HG03378 (cell line): ENCODE data around the gene SOCS2.
"Not testable (repeated sequence)": the region's sequence is repeated elsewhere in the genome, so short reads cannot be mapped to it uniquely, and the experiment has no call there.

ENCODE experiments used
- ATAC-seq: cut with Tn5 transposase; IDR thresholded peaks from one replicate; pipeline ENCODE4 v1.9.1; 2021; ENCODE audit warnings: mild to moderate bottlenecking, moderate library complexity; ENCODE audit not compliant: unreplicated experiment

Gene SOCS2

GRCh38 chr12:93571925-93572711 lies at the start of gene SOCS2:
Gene SOCS2, plus strand, starts transcription at chr12:93572675. Its CDS starts 223 bp downstream, at chr12:93572898.
- ATAC-seq = no peak

DNA sequence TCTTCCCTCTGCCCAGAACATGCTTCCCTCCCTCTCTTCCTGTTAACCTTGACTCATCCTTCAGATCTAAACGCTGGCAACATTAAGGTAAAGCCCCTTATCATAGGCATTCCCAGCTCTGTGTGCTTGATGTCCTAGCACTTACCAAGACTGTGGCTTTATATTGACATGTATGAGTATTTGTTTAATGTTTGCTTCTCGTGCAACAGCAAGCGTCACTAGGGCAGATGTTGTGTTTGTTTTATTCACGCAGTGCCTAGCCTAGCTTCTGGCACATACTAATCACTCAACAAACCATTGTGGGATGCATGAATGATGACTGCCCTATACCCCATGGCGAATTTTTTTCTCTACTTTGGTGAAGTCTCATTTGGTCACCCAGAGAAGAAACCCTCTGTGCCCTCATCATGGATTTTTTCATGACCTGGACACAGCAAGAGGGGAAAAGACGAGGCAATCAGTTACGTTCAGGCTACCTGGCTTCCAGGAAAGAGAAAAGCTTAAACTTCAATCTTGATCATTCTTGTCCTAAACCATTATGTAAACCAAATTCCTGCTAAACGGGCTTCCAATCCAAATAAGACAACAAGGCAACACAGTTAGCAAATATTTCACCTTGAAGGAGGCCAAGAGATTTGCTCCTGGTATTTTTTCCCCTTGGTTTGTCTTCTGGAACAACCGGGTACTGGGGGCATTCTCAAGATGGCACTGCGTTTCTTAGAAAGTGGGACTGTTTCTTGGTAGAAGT lies 47.9 kb upstream of the SOCS2 start:
- ATAC-seq = no peak

- no peak for ATAC-seq
Measured at GRCh38 chr12:93526786-93527428, 45.6 kb upstream of the SOCS2 start.

DNA sequence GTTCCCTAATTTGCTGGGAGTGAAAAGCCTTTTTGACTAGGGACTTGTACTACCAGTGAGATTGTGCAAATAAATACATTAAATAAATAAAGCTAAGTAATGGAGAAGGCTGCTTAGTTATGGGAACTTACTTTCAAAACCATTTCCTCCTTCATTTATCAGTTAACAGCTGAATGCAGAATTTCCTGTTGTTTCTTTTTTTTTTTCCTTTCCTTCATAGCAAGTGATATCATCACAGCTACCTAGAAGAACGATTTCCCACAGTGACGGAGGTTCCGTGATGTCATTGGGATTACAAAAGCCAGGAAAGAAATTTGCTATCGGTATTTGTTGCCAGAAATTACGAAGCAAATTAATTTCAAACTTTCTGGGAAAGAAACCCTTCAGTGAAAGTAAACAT lies 42.1 kb upstream of the SOCS2 start:
- ATAC-seq = no peak

DNA sequence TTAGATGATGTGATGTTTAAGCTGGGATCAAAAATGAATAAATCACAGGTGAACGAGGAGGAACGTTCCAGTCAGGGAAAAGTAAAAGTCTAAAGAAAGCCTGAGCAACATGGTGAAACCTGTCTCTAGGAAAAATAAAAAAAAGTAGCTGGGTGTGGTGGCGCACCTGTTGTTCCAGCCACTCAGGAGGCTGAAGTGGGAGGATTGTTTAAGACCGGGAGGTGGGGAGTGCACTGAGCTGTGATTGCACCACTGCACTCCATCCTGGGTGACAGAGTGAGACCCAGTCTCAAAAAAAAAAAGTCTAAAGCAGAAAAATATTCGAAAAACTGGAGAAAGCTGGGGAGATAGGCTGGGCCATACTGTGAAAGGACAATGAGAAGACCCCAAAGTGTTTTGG lies 39.2 kb upstream of the SOCS2 start:
- ATAC-seq = no peak

GRCh38 chr12:93536111-93536765 lies 36.2 kb upstream of the SOCS2 start:
- ATAC-seq = peak; percentile 27

DNA sequence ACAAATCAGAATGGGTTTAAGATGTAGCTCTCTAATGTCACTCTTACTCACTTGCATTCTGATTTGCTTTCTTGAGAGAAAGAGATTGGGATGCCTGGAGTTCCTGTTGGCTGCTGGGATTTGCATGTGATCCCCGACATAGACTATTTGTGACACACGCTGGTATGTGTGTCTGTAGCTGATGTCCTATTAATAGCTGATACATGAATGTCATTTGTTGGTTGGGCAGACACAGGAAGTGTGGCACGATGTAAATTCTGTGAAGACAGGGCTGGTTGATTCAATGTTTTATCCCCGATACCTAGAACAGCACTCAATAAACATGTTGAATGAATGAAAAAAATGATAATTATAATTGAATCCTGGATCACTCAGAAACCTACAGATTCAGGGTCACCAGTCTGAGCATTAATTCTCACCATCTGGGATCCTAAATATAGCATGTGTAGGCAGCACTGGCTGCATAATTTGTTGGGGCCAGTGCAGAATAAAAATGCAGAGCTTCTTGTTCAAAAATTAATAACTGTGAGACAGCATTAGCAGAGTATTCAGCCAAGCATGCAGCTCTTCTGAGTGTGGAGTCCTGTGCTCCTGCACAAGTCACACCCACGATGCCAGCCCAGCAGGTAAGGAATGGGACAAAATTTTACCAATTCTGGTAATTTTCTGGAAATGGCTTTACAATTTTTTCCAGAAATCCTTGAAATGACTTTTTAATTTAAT lies 35.5 kb upstream of the SOCS2 start:
- ATAC-seq = peak; percentile 89

DNA sequence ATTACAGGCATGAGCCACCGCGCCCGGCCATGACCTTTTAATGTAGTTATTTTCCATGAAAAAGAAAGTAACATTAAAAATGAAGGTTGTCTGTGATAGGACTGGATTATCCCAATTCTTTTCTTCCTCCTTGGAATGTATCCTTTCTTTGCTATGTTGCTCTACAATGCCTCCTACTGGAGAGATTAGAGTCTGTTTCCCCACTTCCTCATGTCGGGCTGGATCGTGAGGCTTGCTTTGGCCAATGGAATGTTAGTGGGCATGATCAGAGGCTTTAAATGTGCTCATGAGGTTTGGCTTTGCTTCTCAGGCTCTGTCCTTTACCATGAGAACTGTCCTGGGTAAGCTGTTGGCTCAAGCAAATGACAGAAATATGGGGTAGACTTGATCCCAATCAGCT lies 34.7 kb upstream of the SOCS2 start:
- ATAC-seq = no peak

- ATAC-seq = no peak
Measured at GRCh38 chr12:93539821-93540220, 32.7 kb upstream of the SOCS2 start.

DNA sequence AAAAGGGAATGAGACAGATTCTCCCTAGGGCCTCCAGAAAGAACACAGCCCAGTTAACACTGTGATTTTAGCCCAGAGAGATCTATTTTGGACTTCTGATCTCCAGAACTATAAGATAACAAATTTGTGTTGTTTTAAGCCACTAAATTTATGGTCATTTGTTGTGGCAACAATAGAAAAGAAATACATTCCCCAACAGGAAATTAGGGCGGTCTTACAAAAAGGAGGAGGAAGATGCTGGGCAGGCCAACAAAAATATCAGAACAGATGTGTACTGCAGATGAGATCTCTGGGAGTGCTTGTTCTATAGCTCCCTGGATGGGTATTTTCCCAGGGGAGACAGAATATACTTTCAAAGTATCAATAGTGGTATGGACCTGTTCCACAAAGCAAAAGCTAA lies 32.0 kb upstream of the SOCS2 start:
- ATAC-seq = no peak

- no peak for ATAC-seq
Measured at GRCh38 chr12:93541578-93542225, 30.8 kb upstream of the SOCS2 start.

DNA sequence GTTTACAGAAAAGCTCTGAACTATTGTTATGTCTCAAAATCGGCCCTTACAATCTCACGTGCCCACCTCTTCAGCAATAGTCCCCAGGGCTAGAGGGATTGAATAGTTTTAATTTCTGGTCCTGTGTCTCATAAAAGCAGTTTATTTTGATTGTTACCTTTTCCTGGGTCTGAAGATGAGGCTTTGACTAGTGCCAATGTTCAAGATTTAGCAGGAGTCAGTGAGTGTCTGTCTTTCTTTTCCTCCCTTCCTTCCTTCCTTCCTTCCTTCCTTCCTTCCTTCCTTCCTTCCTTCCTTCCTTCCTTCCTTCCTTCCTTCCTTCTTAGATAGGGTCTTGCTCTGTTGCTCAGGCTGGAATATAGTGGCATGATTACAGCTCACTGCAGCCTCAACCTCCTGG lies 24.7 kb upstream of the SOCS2 start:
- ATAC-seq = no peak

GRCh38 chr12:93549174-93549573 lies 23.3 kb upstream of the SOCS2 start:
- no peak for ATAC-seq

DNA sequence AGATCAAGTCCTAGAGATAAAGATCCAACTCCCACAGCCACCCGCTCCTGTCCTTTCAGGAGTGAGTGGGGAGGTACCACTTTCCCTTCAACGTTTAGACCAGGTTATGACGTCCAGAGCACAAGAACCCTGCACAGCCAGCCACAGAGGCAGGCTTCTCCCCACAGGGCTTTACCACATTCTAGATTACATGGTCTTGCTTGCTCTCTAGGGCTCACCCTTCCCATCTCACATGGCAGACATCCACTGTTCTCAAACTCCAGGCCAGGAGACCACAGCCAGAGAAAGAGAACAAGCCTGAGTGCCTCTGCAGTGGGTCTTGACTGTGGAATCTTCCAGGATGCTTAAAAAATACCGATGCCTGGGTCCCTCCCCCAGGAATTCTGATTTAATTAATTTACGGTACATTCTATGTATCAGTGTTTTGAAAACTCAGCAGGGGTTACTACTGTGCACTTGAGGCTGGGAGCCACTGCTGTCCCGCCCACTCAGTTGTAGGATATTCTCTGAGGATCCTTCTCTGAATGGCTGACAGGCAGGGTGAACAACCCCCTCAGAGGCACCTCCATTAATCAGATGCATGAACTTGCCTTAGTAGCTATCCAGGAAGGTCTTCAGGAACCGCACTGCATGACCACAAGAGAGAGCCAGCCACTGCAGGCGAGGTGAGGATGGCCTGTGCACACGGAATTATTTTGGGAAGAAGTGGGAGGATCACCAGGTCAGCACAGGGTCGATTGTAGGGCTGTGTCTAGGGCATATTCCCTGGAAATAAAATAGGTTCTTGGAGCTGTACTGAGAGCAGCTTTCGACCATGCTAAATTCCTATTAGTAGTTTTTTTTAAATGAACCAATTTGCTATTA lies 21.5 kb upstream of the SOCS2 start:
- no peak for ATAC-seq

GRCh38 chr12:93552427-93552826 lies 20.0 kb upstream of the SOCS2 start:
- ATAC-seq = no peak

DNA sequence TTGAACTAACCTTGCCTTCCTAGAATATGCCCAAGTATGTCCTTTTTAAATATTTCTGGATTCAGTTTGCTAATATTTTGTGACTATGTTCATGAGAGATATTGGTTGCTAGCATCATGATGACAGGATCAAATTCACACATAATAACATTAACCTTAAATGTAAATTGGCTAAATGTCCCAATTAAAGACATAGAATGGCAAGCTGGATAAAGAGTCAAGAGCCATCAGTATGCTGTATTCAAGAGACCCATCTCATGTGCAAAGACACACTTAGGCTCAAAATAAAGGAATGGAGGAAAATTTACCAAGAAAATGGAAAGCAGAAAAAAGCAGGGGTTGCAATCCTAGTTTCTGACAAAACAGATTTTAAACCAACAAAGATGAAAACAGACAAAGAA lies 14.6 kb upstream of the SOCS2 start:
- ATAC-seq = not testable (repeated sequence)

DNA sequence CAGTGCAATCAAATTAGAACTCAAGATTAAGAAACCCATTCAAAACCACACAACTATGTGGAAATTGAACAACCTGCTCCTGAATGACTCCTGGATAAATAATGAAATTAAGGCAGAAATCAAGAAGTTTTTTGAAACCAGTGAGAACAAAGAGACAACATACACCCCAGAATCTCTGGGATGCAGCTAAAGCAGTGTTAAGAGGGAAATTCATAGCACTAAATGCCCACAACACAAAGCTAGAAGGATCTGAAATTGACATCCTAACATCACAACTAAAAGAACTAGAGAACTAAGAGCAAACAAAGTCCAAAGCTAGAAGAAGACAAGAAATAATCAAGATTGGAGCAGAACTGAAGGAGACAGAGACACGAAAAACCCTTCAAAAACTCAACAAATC lies 13.8 kb upstream of the SOCS2 start:
- ATAC-seq = not testable (repeated sequence)

GRCh38 chr12:93563807-93564538 lies 8.5 kb upstream of the SOCS2 start:
- peak; percentile 44 for ATAC-seq

DNA sequence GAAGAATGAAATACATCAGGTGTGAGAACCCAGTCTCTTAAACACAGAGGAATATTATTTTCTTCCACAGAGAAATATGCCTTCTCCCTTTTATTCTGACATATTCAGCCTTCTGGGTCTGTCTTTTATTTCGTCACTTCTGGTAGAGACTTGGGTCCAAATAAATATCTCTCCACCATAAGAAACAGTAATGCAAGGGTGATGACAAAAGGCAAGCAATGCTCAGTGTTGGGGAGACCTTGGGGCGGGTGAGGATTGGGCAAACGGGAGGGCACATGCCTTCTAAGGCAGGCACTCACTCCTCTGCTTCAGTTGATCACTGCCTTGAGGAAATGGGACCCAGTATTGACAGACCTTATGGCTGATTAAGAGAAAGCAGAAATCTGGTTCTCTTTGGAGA lies 6.7 kb upstream of the SOCS2 start:
- no peak for ATAC-seq
